OCI-LY1 (cell line): ENCODE results near the gene CCDC32.

ENCODE experiments used
- CTCF ChIP-seq: fragments of 200-600 bp; sonication (generic), shearing (Covaris generic); IDR thresholded peaks from 2 replicates; pipeline ENCODE4 v1.5.1; 2017; ENCODE audit warnings: mild to moderate bottlenecking, antibody characterized with exemption, low read length, moderate library complexity, mixed read lengths
- EZH2 ChIP-seq: fragments of 200-600 bp; sonication (generic), shearing (Covaris generic); IDR thresholded peaks from 2 replicates; pipeline ENCODE4 v1.8.0; 2017; ENCODE audit warnings: borderline replicate concordance, mixed run types, mild to moderate bottlenecking, antibody characterized with exemption, low read length, moderate library complexity, mixed read lengths

- no peak for TF ChIP-seq CTCF
- no peak for TF ChIP-seq EZH2
Measured at GRCh38 chr15:40538976-40539375, 25.9 kb downstream of the CCDC32 start.
